OCI-LY7 (cell line): ENCODE data around the gene PRTN3.

Experiments
- EZH2phosphoT487 ChIP-seq: fragments of 200-600 bp; sonication (generic); IDR thresholded peaks from 2 replicates; pipeline ENCODE4 v1.6.1; 2018; ENCODE audit warnings: low read depth, borderline replicate concordance, mild to moderate bottlenecking, mixed run types, antibody characterized with exemption, low read length, moderate library complexity, mixed read lengths
- TF ChIP-seq, protein P1 (sequence below): fragments of 200-600 bp; sonication (generic); conservative IDR thresholded peaks from 2 replicates; pipeline ENCODE4 v1.5.1; 2014; ENCODE audit warnings: mild to moderate bottlenecking, antibody characterized with exemption, low read length, moderate library complexity, mixed read lengths

DNA sequence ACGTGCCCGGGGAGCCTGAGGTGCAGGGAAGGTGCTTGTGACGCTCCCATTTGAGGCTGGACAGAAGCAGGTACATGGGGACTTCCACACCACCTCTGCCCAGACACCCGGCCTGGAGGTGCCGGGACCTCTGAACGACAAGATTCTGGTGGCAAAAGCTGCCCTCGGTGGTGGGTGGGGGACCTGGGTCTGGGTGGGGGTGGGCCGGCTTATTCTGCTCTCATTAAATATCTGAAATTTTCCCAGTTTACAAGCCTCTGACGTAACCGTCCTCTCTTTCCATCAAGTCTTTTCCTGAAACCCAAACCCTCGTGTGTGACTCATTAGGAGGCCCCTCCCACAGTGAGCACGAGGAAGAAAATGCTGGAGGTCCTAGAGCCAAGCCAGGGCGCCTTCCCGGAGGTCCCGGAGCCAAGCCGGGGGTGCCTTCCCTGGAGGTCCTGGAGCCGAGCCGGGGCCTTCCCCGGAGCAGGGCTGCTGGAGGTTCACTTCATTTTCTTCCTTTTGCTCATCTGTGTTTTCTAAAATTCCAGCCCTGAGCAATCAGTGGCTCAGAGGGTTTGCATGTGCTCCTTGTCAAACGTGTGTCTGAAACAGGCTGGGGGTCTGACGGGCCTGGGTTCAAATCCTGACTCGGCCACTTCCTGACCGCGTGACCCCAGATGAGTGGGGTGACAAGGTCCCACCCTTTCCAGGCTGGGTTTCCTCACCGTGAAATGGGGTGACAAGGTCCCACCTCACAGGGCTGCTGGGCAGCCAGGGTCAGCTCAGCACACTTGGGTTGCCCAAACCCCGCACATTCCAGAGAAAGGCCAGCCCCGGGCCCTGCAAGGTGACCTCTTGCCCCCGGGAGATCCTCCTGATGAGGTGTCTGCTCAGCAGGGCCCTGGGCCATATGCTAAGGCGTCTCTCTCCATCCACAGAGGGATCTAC, 28.7 kb downstream of the PRTN3 start:
- TF ChIP-seq, protein P1, sequence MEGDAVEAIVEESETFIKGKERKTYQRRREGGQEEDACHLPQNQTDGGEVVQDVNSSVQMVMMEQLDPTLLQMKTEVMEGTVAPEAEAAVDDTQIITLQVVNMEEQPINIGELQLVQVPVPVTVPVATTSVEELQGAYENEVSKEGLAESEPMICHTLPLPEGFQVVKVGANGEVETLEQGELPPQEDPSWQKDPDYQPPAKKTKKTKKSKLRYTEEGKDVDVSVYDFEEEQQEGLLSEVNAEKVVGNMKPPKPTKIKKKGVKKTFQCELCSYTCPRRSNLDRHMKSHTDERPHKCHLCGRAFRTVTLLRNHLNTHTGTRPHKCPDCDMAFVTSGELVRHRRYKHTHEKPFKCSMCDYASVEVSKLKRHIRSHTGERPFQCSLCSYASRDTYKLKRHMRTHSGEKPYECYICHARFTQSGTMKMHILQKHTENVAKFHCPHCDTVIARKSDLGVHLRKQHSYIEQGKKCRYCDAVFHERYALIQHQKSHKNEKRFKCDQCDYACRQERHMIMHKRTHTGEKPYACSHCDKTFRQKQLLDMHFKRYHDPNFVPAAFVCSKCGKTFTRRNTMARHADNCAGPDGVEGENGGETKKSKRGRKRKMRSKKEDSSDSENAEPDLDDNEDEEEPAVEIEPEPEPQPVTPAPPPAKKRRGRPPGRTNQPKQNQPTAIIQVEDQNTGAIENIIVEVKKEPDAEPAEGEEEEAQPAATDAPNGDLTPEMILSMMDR, result no peak
- TF ChIP-seq EZH2phosphoT487, result no peak
